Activated T-cell treated with anti-CD3 and anti-CD28 coated beads for 48 hours (primary cell): ENCODE results near the gene SINHCAF.

ENCODE experiments used
- DNase-seq: peaks from one replicate; pipeline ENCODE4 v3.0.0-alpha.2; 2020; ENCODE audit warnings: low read depth

The SINHCAF gene

DNA sequence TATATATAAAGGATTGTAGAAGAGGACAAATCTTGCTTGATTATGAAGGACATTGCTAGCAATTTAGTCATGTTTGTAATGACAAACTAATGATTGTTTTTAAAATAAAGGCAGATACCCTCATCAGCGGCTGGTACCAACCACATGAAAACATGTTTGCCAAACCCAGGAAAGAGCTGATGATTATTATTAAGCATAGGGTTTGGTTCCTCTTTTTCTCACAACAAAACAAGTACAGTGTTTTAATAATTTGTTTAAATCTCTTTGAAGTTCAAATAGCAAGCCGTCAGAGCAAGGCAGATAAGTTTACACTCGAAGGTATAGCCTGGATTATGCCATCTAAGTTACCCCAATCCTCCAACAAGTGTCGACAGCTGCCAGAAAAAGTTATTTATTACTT is 5.3 kb upstream of the SINHCAF start:
- no peak for DNase-seq

DNA sequence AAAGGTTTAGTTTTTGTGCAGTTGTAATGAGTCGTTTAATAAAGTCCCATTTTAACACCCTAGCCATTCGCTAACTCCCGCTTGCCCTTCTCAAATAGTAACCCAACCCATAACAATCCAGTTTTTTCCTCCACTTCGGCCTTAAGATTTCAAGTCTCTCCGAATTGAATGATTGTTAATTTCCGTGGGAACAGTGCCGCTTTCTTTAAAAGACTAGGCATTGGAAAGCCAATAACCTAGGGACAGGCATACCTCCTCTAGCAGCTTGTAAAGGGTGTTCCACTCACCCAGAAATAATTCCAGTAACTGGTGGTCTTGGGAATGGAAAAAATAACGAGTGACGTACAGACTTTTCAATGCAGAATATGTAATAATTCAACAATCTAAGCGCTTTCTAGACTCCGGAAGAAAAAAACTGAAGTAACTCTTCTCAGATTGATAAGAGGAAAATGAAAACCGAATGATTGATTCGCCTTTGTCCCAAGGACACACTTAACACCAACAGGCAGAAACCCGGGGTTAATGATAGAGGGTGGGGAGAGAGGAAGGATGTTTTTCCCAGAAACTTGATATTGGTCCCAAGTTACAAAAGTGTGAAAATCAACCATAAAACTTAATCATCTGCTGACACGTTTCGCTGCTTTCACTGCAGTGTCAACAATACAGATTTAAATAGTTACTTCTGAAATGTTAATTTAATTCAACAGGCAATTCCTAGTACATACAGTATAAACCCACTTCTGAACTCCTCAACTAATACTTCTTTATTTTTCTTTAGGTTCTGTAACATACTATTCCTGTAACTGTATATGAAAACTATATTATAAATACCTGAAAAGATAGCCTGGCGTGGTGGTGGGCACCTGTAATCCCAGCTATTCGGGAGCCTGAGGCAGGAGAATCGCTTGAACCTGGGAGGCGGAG is 1.0 kb upstream of the SINHCAF start:
- no peak for DNase-seq

DNA sequence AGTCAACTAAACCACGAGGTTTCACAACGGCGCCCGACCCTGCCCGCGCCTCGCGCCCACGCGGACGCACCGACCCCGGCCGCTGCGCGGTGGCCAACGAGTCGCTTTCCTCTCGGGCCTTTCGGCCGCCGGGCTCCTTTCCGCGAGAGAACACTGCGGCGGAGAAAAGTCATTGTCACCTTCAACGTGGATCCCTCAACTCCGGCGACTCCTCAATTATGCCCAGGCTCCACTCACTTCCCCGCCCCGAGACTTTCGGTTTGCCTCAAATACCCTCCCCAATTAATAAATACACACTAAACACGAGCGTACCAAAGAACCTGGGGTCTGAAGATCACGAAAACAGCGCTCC is 450 bp downstream of the SINHCAF start:
- peak; percentile 27 for DNase-seq

DNA sequence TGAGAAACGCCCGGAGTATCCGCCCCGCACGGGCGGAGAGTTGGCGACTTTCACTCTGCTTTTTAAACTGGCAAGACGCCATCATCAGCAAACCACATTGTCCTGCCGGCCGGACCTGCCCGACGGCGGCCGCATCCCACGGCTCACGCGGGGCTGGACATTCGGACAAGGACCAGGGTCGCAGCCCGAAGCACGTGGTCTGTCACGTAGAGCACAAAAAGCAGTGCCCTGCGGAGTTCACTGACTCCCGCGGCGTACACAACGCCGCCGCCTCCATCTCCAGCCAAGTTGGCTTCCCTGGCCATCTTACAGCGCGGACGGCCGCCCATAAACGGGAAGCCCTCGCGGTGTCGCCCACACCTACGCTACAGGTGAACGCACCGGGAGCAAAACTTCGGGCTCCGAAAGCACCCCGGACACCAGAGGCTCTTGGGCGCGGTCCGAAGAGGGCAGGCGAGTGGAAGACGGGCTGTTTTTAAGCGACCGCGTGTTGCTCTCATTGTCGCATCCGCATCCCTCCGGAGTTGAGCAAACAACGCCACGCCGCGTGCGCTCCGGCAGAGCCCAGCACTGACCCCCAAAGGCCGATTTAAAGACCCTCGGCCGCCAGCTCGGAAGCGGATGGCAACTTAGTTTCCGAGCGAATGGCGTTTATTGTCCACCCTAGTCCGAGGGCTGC is 966 bp downstream of the SINHCAF start:
- peak; percentile 32 for DNase-seq

DNA sequence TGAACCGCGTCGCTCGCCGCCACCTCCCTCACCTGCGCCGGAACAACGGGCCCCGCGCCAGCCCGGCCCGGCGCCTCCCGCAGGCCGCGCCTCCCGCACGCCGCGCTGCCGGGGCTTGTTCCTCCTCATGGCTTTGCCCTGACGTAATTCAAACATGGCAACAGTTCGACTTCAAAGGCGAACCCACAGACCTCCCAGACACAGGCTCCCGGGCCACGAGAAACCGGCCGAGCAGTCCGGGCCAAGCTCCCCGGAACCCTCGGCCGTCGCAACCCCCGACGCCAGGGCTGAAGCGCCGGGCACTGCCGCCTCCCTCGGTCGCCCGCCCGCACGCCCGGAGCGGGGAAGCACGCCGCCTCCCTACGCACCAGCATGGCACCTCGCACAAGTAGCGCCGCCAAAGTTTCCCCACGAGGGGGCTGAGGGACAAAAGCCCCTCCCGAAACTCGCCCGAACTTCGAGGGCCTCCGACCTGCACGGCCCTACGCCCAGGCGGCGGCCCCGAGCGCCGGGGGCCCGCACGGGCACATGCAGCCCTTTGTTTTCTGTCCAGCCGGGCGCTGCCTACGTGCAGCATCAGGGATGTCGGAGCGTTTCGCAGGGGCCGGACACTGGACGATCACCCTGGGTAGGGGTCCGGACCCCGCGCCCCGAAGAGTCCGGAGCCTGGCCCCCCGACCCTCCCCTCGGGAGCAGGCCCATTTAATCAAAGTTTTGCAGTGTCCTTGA is 1.7 kb downstream of the SINHCAF start:
- peak; percentile 60 for DNase-seq

- DNase-seq = peak; percentile 40
Measured at GRCh38 chr12:31323391-31324115, 2.4 kb downstream of the SINHCAF start.

- no peak for DNase-seq
Measured at GRCh38 chr12:31322801-31323207, 3.1 kb downstream of the SINHCAF start.

- no peak for DNase-seq
Measured at GRCh38 chr12:31321897-31322228, 4.1 kb downstream of the SINHCAF start.

DNA sequence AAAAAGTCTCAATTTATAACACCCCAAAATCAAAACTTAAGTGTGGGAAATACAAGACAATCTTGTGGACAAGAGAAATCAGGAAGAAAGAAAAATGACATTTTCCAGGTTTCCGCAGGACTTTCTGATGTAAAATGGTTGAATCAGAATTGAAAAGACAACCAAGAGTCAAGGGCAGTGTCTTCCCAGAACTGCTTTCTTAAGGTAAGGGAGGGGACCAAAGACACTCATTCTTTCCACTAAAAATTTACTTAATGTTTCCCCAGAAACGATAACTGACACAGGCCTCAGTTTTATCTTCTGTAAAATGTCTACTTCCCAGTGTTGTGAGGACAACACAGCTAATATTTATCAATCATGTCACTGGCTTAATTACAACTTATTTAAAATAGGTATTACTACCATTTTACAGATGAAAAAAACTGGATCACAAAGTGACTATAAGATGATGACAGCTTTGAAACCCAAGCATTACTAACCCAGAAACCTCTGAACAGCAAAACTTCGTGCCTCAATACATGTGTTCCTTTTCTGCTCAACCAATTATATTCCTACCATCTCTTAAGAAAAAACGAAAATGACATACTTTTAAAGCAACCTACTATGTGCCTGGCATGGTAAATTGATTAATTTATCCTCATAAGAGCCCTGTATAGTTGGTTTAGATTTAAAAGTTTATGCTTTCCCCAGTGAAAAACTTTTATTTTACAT is 4.6 kb downstream of the SINHCAF start:
- no peak for DNase-seq

DNA sequence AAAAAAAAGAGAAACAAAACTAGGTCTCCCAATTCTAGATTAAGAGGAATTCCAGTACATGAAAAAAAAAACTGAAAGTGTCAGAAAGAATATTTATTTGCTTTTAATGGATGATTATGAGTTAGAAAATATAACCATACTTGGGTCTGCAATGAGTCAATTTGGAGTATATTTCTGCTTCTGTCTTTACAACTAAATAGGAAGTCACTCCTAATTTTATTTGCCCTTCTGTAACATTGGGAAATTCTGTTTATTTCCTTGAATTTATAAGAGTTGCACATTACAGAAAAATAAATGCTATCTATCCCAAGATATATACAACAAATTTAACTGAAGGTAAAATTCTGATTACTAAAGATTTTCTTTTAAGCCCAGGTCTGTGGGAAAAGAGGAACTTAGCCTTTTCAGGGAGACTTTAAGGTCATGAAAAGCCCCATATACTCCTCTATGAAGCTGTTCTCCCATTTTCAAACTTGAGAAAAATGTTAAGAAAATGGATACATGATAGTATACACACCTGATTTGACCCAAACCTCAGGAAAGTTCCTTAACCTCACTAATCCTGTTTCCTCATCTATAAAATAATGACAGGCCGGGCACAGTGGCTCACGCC is 7.2 kb downstream of the SINHCAF start:
- no peak for DNase-seq

GRCh38 chr12:31317471-31318395 is 8.2 kb downstream of the SINHCAF start:
- DNase-seq = no peak

- DNase-seq = no peak
Measured at GRCh38 chr12:31316891-31317290, 9.1 kb downstream of the SINHCAF start.

DNA sequence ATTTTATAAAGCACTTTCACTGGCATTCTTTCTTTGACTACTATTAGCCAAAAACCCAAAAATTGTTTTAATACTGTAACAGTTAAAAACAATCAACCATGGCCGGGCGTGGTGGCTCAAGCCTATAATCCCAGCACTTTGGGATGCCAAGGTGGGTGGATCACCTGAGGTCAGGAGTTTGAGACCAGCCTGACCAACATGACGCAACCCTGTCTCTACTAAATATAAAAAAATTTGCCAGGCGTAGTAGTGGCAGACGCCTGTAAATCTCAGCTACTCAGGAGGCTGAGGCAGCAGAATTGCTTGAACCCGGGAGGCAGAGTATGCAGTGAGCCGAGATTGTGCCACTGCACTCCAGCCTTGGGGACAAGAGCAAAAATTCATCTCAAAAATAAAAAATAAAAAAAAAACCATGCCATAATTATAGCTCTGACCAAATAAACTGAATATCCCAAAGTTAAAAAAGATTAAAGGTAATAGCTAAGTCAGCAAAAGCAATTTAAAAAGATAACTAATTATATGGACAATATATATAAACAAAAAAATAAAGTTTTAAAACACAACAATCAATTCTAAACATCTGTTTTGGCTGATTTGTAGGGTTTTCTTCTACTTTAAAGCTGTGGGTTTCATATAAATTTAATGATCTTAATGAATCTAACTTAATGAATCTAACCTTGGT is 10.0 kb downstream of the SINHCAF start:
- no peak for DNase-seq

DNA sequence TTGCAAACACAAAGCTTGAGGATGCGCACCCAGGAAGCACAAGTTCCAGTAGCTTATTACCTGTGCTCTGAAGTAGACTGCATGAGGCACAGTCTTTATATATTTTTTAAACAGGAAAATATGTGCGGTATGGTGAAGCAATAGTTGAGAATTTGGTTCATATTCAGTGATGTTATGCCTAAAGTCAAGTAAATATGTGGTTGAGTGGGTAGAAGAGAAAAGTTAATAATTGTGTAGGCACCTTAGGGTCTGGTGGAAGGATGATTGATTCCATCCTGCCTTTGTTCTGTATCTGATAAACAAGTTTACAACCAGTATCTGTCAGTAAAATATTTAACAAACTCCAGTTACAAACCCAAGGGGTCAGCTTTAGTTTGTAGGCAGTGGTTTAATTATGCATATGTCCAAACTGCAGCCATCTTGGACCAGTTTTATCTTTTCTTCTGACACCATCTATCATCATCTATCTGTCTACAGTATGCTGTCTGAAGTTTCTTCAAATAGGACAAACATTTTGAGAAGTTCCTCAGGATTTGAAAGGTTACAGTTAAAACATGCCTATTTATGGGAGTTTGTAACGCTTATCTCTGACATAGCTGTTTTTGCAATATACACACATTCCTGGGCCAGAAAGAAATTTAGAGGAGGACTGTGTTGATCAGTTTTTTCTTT is 10.8 kb downstream of the SINHCAF start:
- no peak for DNase-seq

GRCh38 chr12:31312431-31312830 is 13.5 kb downstream of the SINHCAF start:
- DNase-seq = no peak

DNA sequence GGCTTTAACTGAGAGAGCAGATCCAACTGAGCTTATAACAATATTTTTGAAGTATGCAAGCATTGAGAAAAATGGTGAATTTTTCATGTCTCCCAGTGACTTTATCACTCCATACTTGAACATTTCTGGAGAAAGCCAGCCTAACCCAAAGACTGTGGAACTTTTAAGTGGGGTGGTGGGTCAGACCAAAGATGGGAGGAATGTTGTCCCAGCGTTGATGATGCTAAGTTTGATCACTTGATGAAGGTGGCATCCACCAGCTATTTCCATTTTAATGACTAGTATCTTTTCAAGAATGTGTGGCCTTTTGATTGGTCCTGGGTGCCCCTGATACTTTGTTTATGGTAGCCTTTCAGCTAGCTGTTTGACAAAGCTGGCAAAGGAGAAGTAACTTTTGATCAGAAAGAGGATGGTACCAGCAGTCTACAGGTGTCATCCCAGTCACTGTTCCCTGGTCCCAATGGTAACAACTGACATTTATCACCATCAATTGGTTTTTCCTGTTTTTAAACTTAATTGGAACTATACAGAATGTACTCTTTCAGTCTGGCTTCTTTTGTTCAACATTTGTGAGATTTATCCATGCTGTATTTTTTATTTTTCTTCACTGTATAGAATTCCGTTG is 14.2 kb downstream of the SINHCAF start:
- no peak for DNase-seq

DNA sequence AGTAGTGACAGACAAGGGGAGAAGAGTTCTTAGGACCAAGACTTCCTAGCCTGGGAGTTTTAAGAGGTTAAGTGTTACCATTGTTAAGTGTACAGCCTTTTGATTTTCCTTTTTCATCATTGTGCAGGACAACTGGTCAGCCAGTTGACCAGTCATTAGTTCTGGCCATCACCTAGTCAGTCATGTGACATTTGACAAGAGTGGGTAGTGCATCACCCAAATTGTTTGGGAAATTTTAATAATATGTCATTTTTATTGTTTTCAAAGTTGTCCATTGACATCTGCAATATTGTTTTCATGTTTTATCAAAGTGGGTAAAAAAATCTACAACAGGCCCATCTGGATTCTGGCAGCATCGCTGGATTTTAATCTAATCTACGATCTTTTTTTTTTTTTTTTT is 15.5 kb downstream of the SINHCAF start:
- no peak for DNase-seq

DNA sequence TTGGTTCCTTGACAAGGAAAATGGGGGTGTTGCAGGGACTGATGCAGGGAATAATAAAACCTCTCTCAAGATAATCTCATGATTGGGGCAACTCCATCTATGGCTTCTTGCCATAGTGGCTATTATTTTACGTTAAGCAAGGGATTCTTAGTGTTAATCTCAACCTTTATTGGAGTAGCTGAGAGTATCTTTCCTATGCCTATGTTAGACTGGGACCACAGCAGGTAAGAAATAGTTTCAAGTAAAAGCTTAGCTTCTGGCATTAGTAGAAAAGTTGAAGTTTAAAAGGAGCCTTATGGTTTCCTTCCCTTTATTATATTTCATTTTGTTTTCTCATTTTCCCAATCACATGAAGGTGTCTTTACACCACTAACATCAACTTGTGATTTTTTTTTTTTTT is 16.7 kb downstream of the SINHCAF start:
- no peak for DNase-seq
